Fibroblast of lung (primary cell): ENCODE data around the gene AFF2.

ENCODE experiments used
- CTCF ChIP-seq, 2 donors: IDR thresholded peaks in 1 of 2; conservative IDR thresholded peaks in 1 of 2; 1 replicate in 1 of 2; 2 replicates in 1 of 2; pipeline ENCODE4 v1.5.1; 2011 to 2012; ENCODE audit warnings: low read length in 2 of 2, control low read depth in 1 of 2, inconsistent platforms in 1 of 2, low read depth in 1 of 2, mild to moderate bottlenecking in 1 of 2
- EZH2 ChIP-seq: IDR thresholded peaks from 2 replicates; pipeline ENCODE4 v1.5.1; 2012; ENCODE audit warnings: low read length, control low read depth, mild to moderate bottlenecking; ENCODE audit errors: missing control alignments

GRCh38 chrX:148634591-148634990 is 134.2 kb downstream of the AFF2 start:
- TF ChIP-seq CTCF (conservative IDR thresholded peaks at IDR 0.05 in 1 of 2, IDR thresholded peaks at IDR 0.05 in 1 of 2; ENCODE audit: low read depth in 1 of 2, low read length in 2 of 2) (no peak), EZH2 (no peak)
